BJ (cell line): ENCODE measurements around the gene CDS2. TPM values are rescaled to one million over a fixed set of nuclear protein-coding genes. Genes with fewer than 3 reads are reported as not detected.

Source experiments
- CTCF ChIA-PET: fragments of 350-600 bp; formaldehyde crosslinking; extraction: SDS; loops from one replicate; lab custom pipeline; 2021; ENCODE audit warnings: antibody characterized with exemption, inconsistent platforms; lab: Yijun Ruan, JAX
- POLR2A ChIA-PET: fragments of 300-600 bp; sonication (Branson Sonifier 250); formaldehyde crosslinking; extraction: SDS; loops from one replicate; lab custom pipeline; 2021; ENCODE audit warnings: antibody characterized with exemption; lab: Charles Lee
- DNase-seq: peaks from one replicate; pipeline ENCODE4 v3.0.0-alpha.2; 2011; ENCODE audit warnings: low read depth
- H3K27me3 ChIP-seq: 2 replicates; pipeline ENCODE4 v1.6.0; 2011; ENCODE audit warnings: low read length; ENCODE audit not compliant: control insufficient read depth, insufficient read depth
- H3K36me3 ChIP-seq: 2 replicates; pipeline ENCODE4 v1.5.1; 2011; ENCODE audit warnings: low read length; ENCODE audit not compliant: control insufficient read depth, insufficient read depth
- H3K4me3 ChIP-seq: 2 replicates; pipeline ENCODE4 v1.5.1; 2011; ENCODE audit warnings: low read depth, mild to moderate bottlenecking, control low read depth, low read length
- polyA plus RNA-seq: library from polyadenylated mRNA; depleted of rRNA; stranded (reverse); fragments of >200 nt; gene quantifications from 2 replicates; pipeline ENCODE4 v1.2.3, GENCODE V29; 2011
- TF ChIP-seq, protein P1 (sequence below): IDR thresholded peaks from 2 replicates; pipeline ENCODE4 v1.5.1; 2011; ENCODE audit warnings: low read depth, mild to moderate bottlenecking, control low read depth, inconsistent platforms, low read length, moderate library complexity; ENCODE audit not compliant: insufficient read depth

Gene CDS2
- polyA plus RNA-seq, 1 experiment = 25.2 TPM

GRCh38 chr20:5122873-5123260, 3.9 kb upstream of the CDS2 start:
- Histone ChIP-seq H3K4me3 (no peak overlapping the region), H3K36me3 (no peaks in the 10 kb centered on the region), H3K27me3 (no peaks in the 10 kb centered on the region)
- ChIA-PET POLR2A (no interaction called here), CTCF (interaction anchor here (0.8 to 1.5 kb wide), 2 partner anchors 31 to 46 kb away, joined by 3 to 4 read pairs; no protein-coding TSS in a partner anchor)
- TF ChIP-seq, protein P1, sequence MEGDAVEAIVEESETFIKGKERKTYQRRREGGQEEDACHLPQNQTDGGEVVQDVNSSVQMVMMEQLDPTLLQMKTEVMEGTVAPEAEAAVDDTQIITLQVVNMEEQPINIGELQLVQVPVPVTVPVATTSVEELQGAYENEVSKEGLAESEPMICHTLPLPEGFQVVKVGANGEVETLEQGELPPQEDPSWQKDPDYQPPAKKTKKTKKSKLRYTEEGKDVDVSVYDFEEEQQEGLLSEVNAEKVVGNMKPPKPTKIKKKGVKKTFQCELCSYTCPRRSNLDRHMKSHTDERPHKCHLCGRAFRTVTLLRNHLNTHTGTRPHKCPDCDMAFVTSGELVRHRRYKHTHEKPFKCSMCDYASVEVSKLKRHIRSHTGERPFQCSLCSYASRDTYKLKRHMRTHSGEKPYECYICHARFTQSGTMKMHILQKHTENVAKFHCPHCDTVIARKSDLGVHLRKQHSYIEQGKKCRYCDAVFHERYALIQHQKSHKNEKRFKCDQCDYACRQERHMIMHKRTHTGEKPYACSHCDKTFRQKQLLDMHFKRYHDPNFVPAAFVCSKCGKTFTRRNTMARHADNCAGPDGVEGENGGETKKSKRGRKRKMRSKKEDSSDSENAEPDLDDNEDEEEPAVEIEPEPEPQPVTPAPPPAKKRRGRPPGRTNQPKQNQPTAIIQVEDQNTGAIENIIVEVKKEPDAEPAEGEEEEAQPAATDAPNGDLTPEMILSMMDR = no peak
- DNase-seq = no peak

GRCh38 chr20:5127204-5127858, 523 bp downstream of the CDS2 start:
- H3K27me3 ChIP-seq = no peaks in the 10 kb centered on the region
- peak overlapping the region; percentile 90 for H3K4me3 ChIP-seq
- TF ChIP-seq, protein P1 = no peak
- H3K36me3 ChIP-seq = no peaks in the 10 kb centered on the region
- DNase-seq = no peak
- ChIA-PET CTCF (interaction anchor here (0.9 to 7.9 kb wide), 10 partner anchors 8 to 95 kb away, joined by 4 to 141 read pairs (median 6); no protein-coding TSS in a partner anchor), POLR2A (interaction anchor here (0.5 to 1.0 kb wide), 2 partner anchors 65 to 405 kb away, joined by 4 to 5 read pairs; no protein-coding TSS in a partner anchor)

GRCh38 chr20:5127859-5128424, 1.1 kb downstream of the CDS2 start:
- ChIA-PET CTCF (interaction anchor here (0.8 to 7.9 kb wide), 3 partner anchors 8 to 63 kb away, joined by 3 to 141 read pairs (median 6); no protein-coding TSS in a partner anchor), POLR2A (no interaction called here)
- H3K27me3 ChIP-seq = no peaks in the 10 kb centered on the region
- TF ChIP-seq, protein P1 = no peak
- H3K36me3 ChIP-seq = no peaks in the 10 kb centered on the region
- H3K4me3 ChIP-seq = peak overlapping the region; percentile 90
- no peak for DNase-seq

GRCh38 chr20:5128886-5129285, 2.1 kb downstream of the CDS2 start:
- H3K4me3 ChIP-seq = no peak overlapping the region
- TF ChIP-seq, protein P1 = no peak
- H3K27me3 ChIP-seq = no peaks in the 10 kb centered on the region
- no peak for DNase-seq
- no peaks in the 10 kb centered on the region for H3K36me3 ChIP-seq
- CTCF ChIA-PET = interaction anchor here (0.8 to 7.9 kb wide), 3 partner anchors 9 to 63 kb away, joined by 3 to 141 read pairs (median 3); partner anchors contain the start of gene PCNA
- POLR2A ChIA-PET = no interaction called here

DNA sequence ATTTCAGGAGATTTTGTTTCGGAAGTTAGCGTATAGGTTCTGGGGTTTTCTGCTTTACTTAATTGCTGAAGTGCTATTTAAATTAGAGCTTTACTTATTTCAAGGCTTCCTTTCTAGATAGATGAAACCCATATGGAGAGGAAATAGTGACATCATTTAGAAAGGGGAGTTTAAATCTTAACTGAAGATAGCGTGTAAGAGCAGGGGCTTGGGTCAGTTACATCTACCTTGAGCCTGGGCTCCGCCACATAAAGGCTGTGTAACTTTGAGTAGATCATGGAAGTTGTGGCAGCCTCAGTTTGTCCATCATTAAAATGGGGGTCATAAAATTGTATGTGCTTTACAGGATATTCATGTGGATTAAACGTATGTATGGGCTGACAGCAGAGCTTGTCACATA, 4.7 kb downstream of the CDS2 start:
- DNase-seq = no peak
- CTCF ChIA-PET = interaction anchor here (1.6 to 7.9 kb wide), 2 partner anchors 60 to 73 kb away, joined by 4 to 141 read pairs; no protein-coding TSS in a partner anchor
- no peak overlapping the region for H3K4me3 ChIP-seq
- TF ChIP-seq, protein P1 = no peak
- POLR2A ChIA-PET = no interaction called here
- no peaks in the 10 kb centered on the region for H3K36me3 ChIP-seq
- no peaks in the 10 kb centered on the region for H3K27me3 ChIP-seq
